G401 (cell line): ENCODE data around the gene SPAG17. TPM values are rescaled to one million over a fixed set of nuclear protein-coding genes. Genes with fewer than 3 reads are reported as not detected.

Source experiments
- DNase-seq: peaks from one replicate; pipeline ENCODE4 v3.0.0-alpha.2; 2015; ENCODE audit warnings: low spot score
- in situ Hi-C: cut with HindIII; loops from 2 replicates; pipeline ENCODE4 v1.10.0; 2016; ENCODE audit warnings: low sequenced_read_pairs, mixed read lengths
- total RNA-seq: library from RNA; depleted of rRNA; stranded (reverse); fragments of >200 nt; shearing (Covaris generic); gene quantifications from 2 replicates; pipeline ENCODE4 v1.2.3, GENCODE V29; 2014

Gene SPAG17
- total RNA-seq, 1 experiment from 2014 or later = 11.0 TPM

- DNase-seq = no peak
- in situ Hi-C loops = no loop called here
Observed at GRCh38 chr1:118183586-118183985, 1.4 kb downstream of the SPAG17 start.

- DNase-seq = no peak
- in situ Hi-C loops = no loop called here
Observed at GRCh38 chr1:118177998-118178397, 7.0 kb downstream of the SPAG17 start.

GRCh38 chr1:118169016-118169415 lies 16.0 kb downstream of the SPAG17 start:
- in situ Hi-C loops = no loop called here
- DNase-seq = no peak

GRCh38 chr1:118160806-118161205 lies 24.2 kb downstream of the SPAG17 start:
- in situ Hi-C loops = no loop called here
- DNase-seq = no peak

- DNase-seq = peak; percentile 35
- in situ Hi-C loops = no loop called here
Observed at GRCh38 chr1:118159569-118159968, 25.5 kb downstream of the SPAG17 start.

- no peak for DNase-seq
- in situ Hi-C loops = no loop called here
Observed at GRCh38 chr1:118158924-118159323, 26.1 kb downstream of the SPAG17 start.

GRCh38 chr1:118157506-118157905 lies 27.5 kb downstream of the SPAG17 start:
- in situ Hi-C loops = no loop called here
- DNase-seq = no peak

GRCh38 chr1:118155106-118155505 lies 29.9 kb downstream of the SPAG17 start:
- peak; percentile 56 for DNase-seq
- in situ Hi-C loops = no loop called here

- in situ Hi-C loops = no loop called here
- no peak for DNase-seq
Observed at GRCh38 chr1:118154220-118154619, 30.8 kb downstream of the SPAG17 start.

GRCh38 chr1:118151312-118151937 lies 33.6 kb downstream of the SPAG17 start:
- DNase-seq = peak; percentile 49
- in situ Hi-C loops = no loop called here

- in situ Hi-C loops = no loop called here
- no peak for DNase-seq
Observed at GRCh38 chr1:118149799-118150198, 35.2 kb downstream of the SPAG17 start.

GRCh38 chr1:118148034-118148433 lies 37.0 kb downstream of the SPAG17 start:
- DNase-seq = no peak
- in situ Hi-C loops = no loop called here

- in situ Hi-C loops = no loop called here
- no peak for DNase-seq
Observed at GRCh38 chr1:118147522-118147921, 37.5 kb downstream of the SPAG17 start.

GRCh38 chr1:118145721-118146120 lies 39.3 kb downstream of the SPAG17 start:
- no peak for DNase-seq
- in situ Hi-C loops = no loop called here

GRCh38 chr1:118144684-118145083 lies 40.3 kb downstream of the SPAG17 start:
- in situ Hi-C loops = no loop called here
- DNase-seq = peak; percentile 39

GRCh38 chr1:118143831-118144230 lies 41.2 kb downstream of the SPAG17 start:
- in situ Hi-C loops = no loop called here
- peak; percentile 48 for DNase-seq

- in situ Hi-C loops = no loop called here
- no peak for DNase-seq
Observed at GRCh38 chr1:118143121-118143520, 41.9 kb downstream of the SPAG17 start.

- DNase-seq = no peak
- in situ Hi-C loops = no loop called here
Observed at GRCh38 chr1:118142546-118142945, 42.5 kb downstream of the SPAG17 start.

- in situ Hi-C loops = no loop called here
- no peak for DNase-seq
Observed at GRCh38 chr1:118137900-118138299, 47.1 kb downstream of the SPAG17 start.

- no peak for DNase-seq
- in situ Hi-C loops = no loop called here
Observed at GRCh38 chr1:118136187-118136941, 48.7 kb downstream of the SPAG17 start.

- in situ Hi-C loops = no loop called here
Observed at GRCh38 chr1:118132000-118132399, 53.0 kb downstream of the SPAG17 start.

More at GRCh38 chr1:118132000-118132399, 53.0 kb downstream of the SPAG17 start:
- no peak for DNase-seq
